CD14-positive monocyte (primary cell): ENCODE data around the gene LAMP1. TPM values are rescaled to one million over a fixed set of nuclear protein-coding genes. Genes with fewer than 3 reads are reported as not detected.
"Not testable (repeated sequence)": the region's sequence is repeated elsewhere in the genome, so short reads cannot be mapped to it uniquely, and the experiment has no call there.

Experiments used
- DNase-seq, 3 donors: peaks; one replicate each; pipeline ENCODE4 v3.0.0-alpha.2; 2011 to 2022
- H2AFZ ChIP-seq: 2 replicates; pipeline ENCODE4 v1.6.0; 2012; ENCODE audit warnings: mild to moderate bottlenecking, low read depth, low read length, inconsistent platforms; ENCODE audit not compliant: insufficient read depth, poor library complexity, severe bottlenecking
- H3K27ac ChIP-seq, 2 donors: 1 replicate in 1 of 2; 2 replicates in 1 of 2; pipeline ENCODE4 v1.5.1; 2012 to 2013; ENCODE audit warnings: low read length in 2 of 2, control low read depth in 1 of 2, inconsistent platforms in 1 of 2, low read depth in 1 of 2, mild to moderate bottlenecking in 1 of 2
- H3K27me3 ChIP-seq, 2 donors: one replicate each; pipeline versions ENCODE4 v1.6.0 to v1.6.1; 2011 to 2013; ENCODE audit warnings: low read length in 2 of 2; ENCODE audit not compliant: control insufficient read depth in 2 of 2, insufficient read depth in 2 of 2
- H3K36me3 ChIP-seq, 2 donors: replicated peaks in 1 of 2; 1 replicate in 1 of 2; 2 replicates in 1 of 2; pipeline versions ENCODE4 v1.5.1 to v1.6.1; 2012 to 2013; ENCODE audit warnings: low read length in 2 of 2, control low read depth in 1 of 2, inconsistent platforms in 1 of 2, mild to moderate bottlenecking in 1 of 2; ENCODE audit not compliant: insufficient read depth in 2 of 2, control insufficient read depth in 1 of 2
- H3K4me1 ChIP-seq, 2 donors: 1 replicate in 1 of 2; 2 replicates in 1 of 2; pipeline versions ENCODE4 v1.5.1 to v1.6.1; 2012 to 2013; ENCODE audit warnings: low read length in 2 of 2, control low read depth in 1 of 2, inconsistent platforms in 1 of 2, mild to moderate bottlenecking in 1 of 2, moderate library complexity in 1 of 2; ENCODE audit not compliant: insufficient read depth in 2 of 2, control insufficient read depth in 1 of 2
- H3K4me2 ChIP-seq: replicated peaks from 2 replicates; pipeline ENCODE3; 2012; ENCODE audit warnings: low read length, moderate library complexity, mild to moderate bottlenecking; ENCODE audit not compliant: poor library complexity, severe bottlenecking; ENCODE audit errors: extremely low read depth
- H3K4me3 ChIP-seq, 3 experiments: fragments of 200-600 bp in 1 of 3; sonication (generic) in 1 of 3; replicated peaks in 1 of 3; 1 replicate in 2 of 3; 2 replicates in 1 of 3; pipeline ENCODE4 v1.5.1; 2011 to 2013; ENCODE audit warnings: low read length in 3 of 3, mild to moderate bottlenecking in 3 of 3, control low read depth in 2 of 3, low read depth in 2 of 3, inconsistent platforms in 1 of 3, moderate library complexity in 1 of 3
- H3K79me2 ChIP-seq: 2 replicates; pipeline ENCODE4 v1.6.0; 2012; ENCODE audit warnings: mild to moderate bottlenecking, control low read depth, inconsistent platforms, low read length, moderate library complexity; ENCODE audit not compliant: insufficient read depth
- H3K9ac ChIP-seq: 2 replicates; pipeline ENCODE4 v1.6.0; 2017; ENCODE audit warnings: low read length, mild to moderate bottlenecking; ENCODE audit not compliant: insufficient read depth, poor library complexity, severe bottlenecking
- H3K9me3 ChIP-seq, 2 donors: replicated peaks in 1 of 2; 1 replicate in 1 of 2; 2 replicates in 1 of 2; pipeline versions ENCODE4 v1.5.1 to v1.6.1; 2012 to 2013; ENCODE audit warnings: low read length in 2 of 2, control low read depth in 1 of 2; ENCODE audit not compliant: control insufficient read depth in 1 of 2, insufficient read depth in 1 of 2
- H4K20me1 ChIP-seq: 2 replicates; pipeline ENCODE4 v1.6.0; 2012; ENCODE audit warnings: mild to moderate bottlenecking, low read length, control low read depth, moderate library complexity; ENCODE audit not compliant: insufficient read depth
- H3K27ac Mint-ChIP-seq, 7 donors: one replicate each; pipeline ENCODE4 v1.8.0; 2020; ENCODE audit warnings: mild to moderate bottlenecking in 7 of 7, mixed read lengths in 7 of 7, moderate library complexity in 6 of 7, inconsistent platforms in 2 of 7
- H3K27me3 Mint-ChIP-seq, 3 donors: one replicate each; pipeline ENCODE4 v1.8.0; 2021 to 2022; ENCODE audit warnings: low read depth in 3 of 3, mild to moderate bottlenecking in 3 of 3, mixed read lengths in 3 of 3, moderate library complexity in 3 of 3, inconsistent platforms in 1 of 3
- H3K36me3 Mint-ChIP-seq, 2 donors: one replicate each; pipeline ENCODE4 v1.8.0; 2020; ENCODE audit warnings: mixed read lengths in 2 of 2, inconsistent platforms in 1 of 2, mild to moderate bottlenecking in 1 of 2
- H3K4me1 Mint-ChIP-seq: one replicate; pipeline ENCODE4 v1.8.0; 2020; ENCODE audit warnings: mild to moderate bottlenecking, mixed read lengths
- H3K4me3 Mint-ChIP-seq, 2 donors: one replicate each; pipeline ENCODE4 v1.8.0; 2020; ENCODE audit warnings: mild to moderate bottlenecking in 2 of 2, mixed read lengths in 2 of 2, moderate library complexity in 1 of 2
- H3K9me3 Mint-ChIP-seq, 7 donors: one replicate each; pipeline ENCODE4 v1.8.0; 2020 to 2022; ENCODE audit warnings: mixed read lengths in 7 of 7, mild to moderate bottlenecking in 6 of 7, moderate library complexity in 6 of 7, inconsistent platforms in 2 of 7
- WGBS: methylation state at CpG from one replicate; pipeline ENCODE4 v1.1.5; 2013; ENCODE audit warnings: missing lambda C conversion rate; ENCODE audit not compliant: insufficient coverage; 5-methylcytosine and 5-hydroxymethylcytosine counted together
- intact Hi-C, 2 donors: fragments of 100-400 bp; cut with micrococcal nuclease; formaldehyde crosslinking; loops; one replicate each; pipeline versions ENCODE4 v1.15.0 to v1.15.1; 2023
- polyA plus RNA-seq, 3 donors: library from polyadenylated mRNA; depleted of rRNA in 1 of 3; unstranded in 2 of 3; stranded (reverse) in 1 of 3; fragments of 300-500 nt in 2 of 3; fragments of >200 nt in 1 of 3; fragmentation: Illumina TruSeq in 2 of 3; gene quantifications; 1 replicate in 2 of 3; 2 replicates in 1 of 3; pipeline ENCODE4 v1.2.3, GENCODE V29; 2012 to 2021
- small RNA-seq: library from RNA; depleted of rRNA; stranded (forward); fragments of <200 nt; gene quantifications from one replicate; pipeline ENCODE3, GENCODE V24; 2012; ENCODE audit warnings: low read depth; ENCODE audit not compliant: insufficient read length
- TF ChIP-seq, protein P1 (sequence below): fragments of 200-600 bp; IDR thresholded peaks from one replicate; pipeline ENCODE4 v1.8.0; 2022; ENCODE audit warnings: antibody characterized with exemption, mild to moderate bottlenecking

LAMP1 gene
- polyA plus RNA-seq, 3 donors: 22.0 to 122 (median 24.5) TPM

- Histone ChIP-seq H4K20me1 (no peaks in the 10 kb centered on the region), H3K4me3 (no peak overlapping the region), H3K9me3 (no peaks in the 10 kb centered on the region), H3K4me2 (no peak overlapping the region), H3K27ac (no peak overlapping the region), H2AFZ (no peak overlapping the region), H3K79me2 (no peaks in the 10 kb centered on the region), H3K4me1 (no peaks in the 10 kb centered on the region), H3K36me3 (no peaks in the 10 kb centered on the region), H3K27me3 (no peaks in the 10 kb centered on the region), H3K9ac (no peak overlapping the region)
- H3K4me3 Mint-ChIP-seq: no peak overlapping the region
- TF ChIP-seq, protein P1, sequence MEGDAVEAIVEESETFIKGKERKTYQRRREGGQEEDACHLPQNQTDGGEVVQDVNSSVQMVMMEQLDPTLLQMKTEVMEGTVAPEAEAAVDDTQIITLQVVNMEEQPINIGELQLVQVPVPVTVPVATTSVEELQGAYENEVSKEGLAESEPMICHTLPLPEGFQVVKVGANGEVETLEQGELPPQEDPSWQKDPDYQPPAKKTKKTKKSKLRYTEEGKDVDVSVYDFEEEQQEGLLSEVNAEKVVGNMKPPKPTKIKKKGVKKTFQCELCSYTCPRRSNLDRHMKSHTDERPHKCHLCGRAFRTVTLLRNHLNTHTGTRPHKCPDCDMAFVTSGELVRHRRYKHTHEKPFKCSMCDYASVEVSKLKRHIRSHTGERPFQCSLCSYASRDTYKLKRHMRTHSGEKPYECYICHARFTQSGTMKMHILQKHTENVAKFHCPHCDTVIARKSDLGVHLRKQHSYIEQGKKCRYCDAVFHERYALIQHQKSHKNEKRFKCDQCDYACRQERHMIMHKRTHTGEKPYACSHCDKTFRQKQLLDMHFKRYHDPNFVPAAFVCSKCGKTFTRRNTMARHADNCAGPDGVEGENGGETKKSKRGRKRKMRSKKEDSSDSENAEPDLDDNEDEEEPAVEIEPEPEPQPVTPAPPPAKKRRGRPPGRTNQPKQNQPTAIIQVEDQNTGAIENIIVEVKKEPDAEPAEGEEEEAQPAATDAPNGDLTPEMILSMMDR: no peak
- no peaks in the 10 kb centered on the region for H3K4me1 Mint-ChIP-seq
- peaks cover 0 to 6% (median 0%) of the 10 kb centered on the region in 7 donors for H3K9me3 Mint-ChIP-seq
- WGBS: 43% methylated on average over 6 of the region's 13 CpGs
- peaks cover 3 to 14% (median 6%) of the 10 kb centered on the region in 3 donors for H3K27me3 Mint-ChIP-seq
- no peaks in the 10 kb centered on the region for H3K36me3 Mint-ChIP-seq
- no peak for DNase-seq
- intact Hi-C loops: no loop called here
- H3K27ac Mint-ChIP-seq: no peak overlapping the region
Measured at GRCh38 chr13:113371061-113371460, 74.0 kb downstream of the LAMP1 start.

GRCh38 chr13:113371701-113372100 lies 74.7 kb downstream of the LAMP1 start:
- H3K36me3 ChIP-seq, H3K9me3 Mint-ChIP-seq, H3K9me3 ChIP-seq, H3K4me3 Mint-ChIP-seq, H3K36me3 Mint-ChIP-seq, H3K79me2 ChIP-seq, H3K4me2 ChIP-seq, H3K9ac ChIP-seq, H3K27ac Mint-ChIP-seq, H2AFZ ChIP-seq, H3K4me1 ChIP-seq, H4K20me1 ChIP-seq, H3K27ac ChIP-seq, H3K27me3 ChIP-seq, DNase-seq, H3K4me1 Mint-ChIP-seq, intact Hi-C loops, H3K4me3 ChIP-seq: not testable (repeated sequence)
- WGBS: no CpG with 5 or more reads among the region's 3 CpGs
- peaks cover 6 to 10% (median 6%) of the 10 kb centered on the region in 3 donors for H3K27me3 Mint-ChIP-seq

Small RNA genes lying within 50 kb of the gene (small RNA-seq; reads per million reads assigned to genes)
- gene MIR8075: not detected

Other genes with a start within 250 kb of the LAMP1 start
- gene F7, start 191.4 kb upstream of the LAMP1 start, polyA plus RNA-seq: not detected
- gene F10, start 174.4 kb upstream of the LAMP1 start, polyA plus RNA-seq: not detected
- gene PROZ, start 138.6 kb upstream of the LAMP1 start, polyA plus RNA-seq: not detected
- gene PCID2, start 88.6 kb upstream of the LAMP1 start, polyA plus RNA-seq: 10 to 100 TPM; 31.5 to 39.8 (median 34.2) TPM
- 10 to 100 TPM; 32.0 to 53.9 (median 33.7) TPM for gene CUL4A, start 87.6 kb upstream of the LAMP1 start, polyA plus RNA-seq
- gene GRTP1, start 66.9 kb downstream of the LAMP1 start, polyA plus RNA-seq: not detected
- gene ADPRHL1, start 156.2 kb downstream of the LAMP1 start, polyA plus RNA-seq: under 1 TPM; 0.15 to 0.52 (median 0.27) TPM
- gene DCUN1D2, start 193.5 kb downstream of the LAMP1 start, polyA plus RNA-seq: 10 to 100 TPM in 1 of 3 donors, 1 to 10 TPM in 2; 3.1 to 16.7 (median 6.1) TPM